ENCODE measurements around the gene FKBP4. TPM values are rescaled to one million over a fixed set of nuclear protein-coding genes. Genes with fewer than 3 reads are reported as not detected.
"Not testable (repeated sequence)": the region's sequence is repeated elsewhere in the genome, so short reads cannot be mapped to it uniquely, and the experiment has no call there.

FKBP4 gene
- total RNA-seq, 1 donor from 2014 or later: 233 TPM

- Mint-ChIP-seq H3K4me1 (ENCODE audit: low read depth) (no peaks in the 10 kb centered on the region), H3K9me3 (no peaks in the 10 kb centered on the region), H3K4me3 (ENCODE audit: low read depth) (no peak overlapping the region), H3K27me3 (ENCODE audit: low read depth) (no peaks in the 10 kb centered on the region), H3K36me3 (ENCODE audit: low read depth) (no peaks in the 10 kb centered on the region), H3K27ac (no peak overlapping the region)
- no peak for DNase-seq (ENCODE audit: low spot score)
- intact Hi-C loops (cut with micrococcal nuclease): no loop called here
These were observed 29.2 kb upstream of the FKBP4 start for GRCh38 chr12:2765608-2766007.

GRCh38 chr12:2768224-2768961 lies 26.4 kb upstream of the FKBP4 start:
- Mint-ChIP-seq H3K4me3 (ENCODE audit: low read depth) (no peak overlapping the region), H3K27ac (no peak overlapping the region), H3K4me1 (ENCODE audit: low read depth) (no peaks in the 10 kb centered on the region), H3K36me3 (ENCODE audit: low read depth) (no peaks in the 10 kb centered on the region), H3K9me3 (no peaks in the 10 kb centered on the region), H3K27me3 (ENCODE audit: low read depth) (no peaks in the 10 kb centered on the region)
- no peak for DNase-seq (ENCODE audit: low spot score)
- intact Hi-C loops (cut with micrococcal nuclease): no loop called here

- H3K4me1 Mint-ChIP-seq (ENCODE audit: low read depth): no peaks in the 10 kb centered on the region
- H3K27ac Mint-ChIP-seq: no peak overlapping the region
- DNase-seq (ENCODE audit: low spot score): no peak
- H3K9me3 Mint-ChIP-seq: no peaks in the 10 kb centered on the region
- no peak overlapping the region for H3K4me3 Mint-ChIP-seq (ENCODE audit: low read depth)
- no peaks in the 10 kb centered on the region for H3K27me3 Mint-ChIP-seq (ENCODE audit: low read depth)
- no peaks in the 10 kb centered on the region for H3K36me3 Mint-ChIP-seq (ENCODE audit: low read depth)
- intact Hi-C loops (cut with micrococcal nuclease): no loop called here
These were observed 24.8 kb upstream of the FKBP4 start for GRCh38 chr12:2769866-2770533.

GRCh38 chr12:2770544-2770943 lies 24.2 kb upstream of the FKBP4 start:
- H3K36me3 Mint-ChIP-seq (ENCODE audit: low read depth); H3K4me1 Mint-ChIP-seq (ENCODE audit: low read depth); DNase-seq (ENCODE audit: low spot score); H3K9me3 Mint-ChIP-seq; H3K4me3 Mint-ChIP-seq (ENCODE audit: low read depth); H3K27me3 Mint-ChIP-seq (ENCODE audit: low read depth); H3K27ac Mint-ChIP-seq; intact Hi-C loops (cut with micrococcal nuclease): not testable (repeated sequence)

- intact Hi-C loops (cut with micrococcal nuclease): no loop called here
- no peaks in the 10 kb centered on the region for H3K27me3 Mint-ChIP-seq (ENCODE audit: low read depth)
These were observed 22.4 kb upstream of the FKBP4 start for GRCh38 chr12:2772370-2772769.

GRCh38 chr12:2773199-2773875 lies 21.4 kb upstream of the FKBP4 start:
- Mint-ChIP-seq H3K9me3 (no peaks in the 10 kb centered on the region), H3K27me3 (ENCODE audit: low read depth) (peaks cover 3% of the 10 kb centered on the region), H3K36me3 (ENCODE audit: low read depth) (no peaks in the 10 kb centered on the region), H3K4me3 (ENCODE audit: low read depth) (no peak overlapping the region), H3K4me1 (ENCODE audit: low read depth) (no peaks in the 10 kb centered on the region), H3K27ac (no peak overlapping the region)
- no peak for DNase-seq (ENCODE audit: low spot score)
- intact Hi-C loops (cut with micrococcal nuclease): no loop called here

More at GRCh38 chr12:2772370-2772769, 22.4 kb upstream of the FKBP4 start:
- no peak for DNase-seq (ENCODE audit: low spot score)
- no peaks in the 10 kb centered on the region for H3K9me3 Mint-ChIP-seq
- no peaks in the 10 kb centered on the region for H3K4me1 Mint-ChIP-seq (ENCODE audit: low read depth)
- no peaks in the 10 kb centered on the region for H3K36me3 Mint-ChIP-seq (ENCODE audit: low read depth)
- no peak overlapping the region for H3K4me3 Mint-ChIP-seq (ENCODE audit: low read depth)
- no peak overlapping the region for H3K27ac Mint-ChIP-seq

GRCh38 chr12:2775431-2775830 lies 19.3 kb upstream of the FKBP4 start:
- Mint-ChIP-seq H3K36me3 (ENCODE audit: low read depth) (no peaks in the 10 kb centered on the region), H3K4me1 (ENCODE audit: low read depth) (no peaks in the 10 kb centered on the region), H3K27me3 (ENCODE audit: low read depth) (peaks cover 4% of the 10 kb centered on the region), H3K9me3 (no peaks in the 10 kb centered on the region), H3K4me3 (ENCODE audit: low read depth) (no peak overlapping the region), H3K27ac (no peak overlapping the region)
- DNase-seq (ENCODE audit: low spot score): no peak
- intact Hi-C loops (cut with micrococcal nuclease): no loop called here

GRCh38 chr12:2776129-2776806 lies 18.5 kb upstream of the FKBP4 start:
- Mint-ChIP-seq H3K4me1 (ENCODE audit: low read depth) (no peaks in the 10 kb centered on the region), H3K36me3 (ENCODE audit: low read depth) (no peaks in the 10 kb centered on the region), H3K27ac (no peak overlapping the region), H3K9me3 (no peaks in the 10 kb centered on the region), H3K4me3 (ENCODE audit: low read depth) (no peak overlapping the region), H3K27me3 (ENCODE audit: low read depth) (peaks cover 5% of the 10 kb centered on the region)
- DNase-seq (ENCODE audit: low spot score): no peak
- intact Hi-C loops (cut with micrococcal nuclease): no loop called here

GRCh38 chr12:2779281-2779680 lies 15.5 kb upstream of the FKBP4 start:
- DNase-seq (ENCODE audit: low spot score): no peak
- no peaks in the 10 kb centered on the region for H3K36me3 Mint-ChIP-seq (ENCODE audit: low read depth)
- no peak overlapping the region for H3K27ac Mint-ChIP-seq
- H3K4me3 Mint-ChIP-seq (ENCODE audit: low read depth): no peak overlapping the region
- peaks cover 24% of the 10 kb centered on the region for H3K27me3 Mint-ChIP-seq (ENCODE audit: low read depth)
- no peaks in the 10 kb centered on the region for H3K9me3 Mint-ChIP-seq
- peaks cover 7% of the 10 kb centered on the region for H3K4me1 Mint-ChIP-seq (ENCODE audit: low read depth)
- intact Hi-C loops (cut with micrococcal nuclease): no loop called here

- peak; percentile 24 for DNase-seq (ENCODE audit: low spot score)
- H3K27ac Mint-ChIP-seq: no peak overlapping the region
- intact Hi-C loops (cut with micrococcal nuclease): loop anchor here (1.0 kb wide), 1 partner anchor 101 kb away; no protein-coding TSS in a partner anchor
- H3K36me3 Mint-ChIP-seq (ENCODE audit: low read depth): no peaks in the 10 kb centered on the region
- H3K27me3 Mint-ChIP-seq (ENCODE audit: low read depth): peaks cover 37% of the 10 kb centered on the region
- peaks cover 9% of the 10 kb centered on the region for H3K4me1 Mint-ChIP-seq (ENCODE audit: low read depth)
- H3K9me3 Mint-ChIP-seq: no peaks in the 10 kb centered on the region
- peak overlapping the region; percentile 28 for H3K4me3 Mint-ChIP-seq (ENCODE audit: low read depth)
These were observed 10.7 kb upstream of the FKBP4 start for GRCh38 chr12:2783936-2784600.

- Mint-ChIP-seq H3K4me1 (ENCODE audit: low read depth) (peaks cover 9% of the 10 kb centered on the region), H3K27me3 (ENCODE audit: low read depth) (peaks cover 43% of the 10 kb centered on the region), H3K27ac (no peak overlapping the region), H3K4me3 (ENCODE audit: low read depth) (no peak overlapping the region), H3K36me3 (ENCODE audit: low read depth) (no peaks in the 10 kb centered on the region), H3K9me3 (no peaks in the 10 kb centered on the region)
- DNase-seq (ENCODE audit: low spot score): no peak
- intact Hi-C loops (cut with micrococcal nuclease): no loop called here
These were observed 9.8 kb upstream of the FKBP4 start for GRCh38 chr12:2785017-2785416.

- H3K4me1 Mint-ChIP-seq (ENCODE audit: low read depth): peaks cover 3% of the 10 kb centered on the region
- no peak for DNase-seq (ENCODE audit: low spot score)
- H3K36me3 Mint-ChIP-seq (ENCODE audit: low read depth): peaks cover 2% of the 10 kb centered on the region
- H3K27ac Mint-ChIP-seq: no peak overlapping the region
- H3K4me3 Mint-ChIP-seq (ENCODE audit: low read depth): no peak overlapping the region
- intact Hi-C loops (cut with micrococcal nuclease): no loop called here
- H3K9me3 Mint-ChIP-seq: no peaks in the 10 kb centered on the region
- H3K27me3 Mint-ChIP-seq (ENCODE audit: low read depth): peaks cover 26% of the 10 kb centered on the region
These were observed 3.7 kb upstream of the FKBP4 start for GRCh38 chr12:2791089-2791488.
